Progenitor cell of endocrine pancreas (in vitro differentiated cells): Measurements from ENCODE around the gene IQCB1. TPM values are rescaled to one million over a fixed set of nuclear protein-coding genes. Genes with fewer than 3 reads are reported as not detected.
A peak's percentile ranks its signal among the peaks of the same experiment; 100 is the strongest.

ENCODE experiments used
- DNase-seq: peaks from one replicate; pipeline ENCODE4 v3.0.0; 2021; ENCODE audit warnings: low spot score; ENCODE audit not compliant: unreplicated experiment
- H3K27ac Mint-ChIP-seq: 2 replicates; pipeline ENCODE4 v1.8.0; 2021; ENCODE audit warnings: mild to moderate bottlenecking, moderate library complexity, mixed read lengths
- H3K27me3 Mint-ChIP-seq: 2 replicates; pipeline ENCODE4 v1.8.0; 2021; ENCODE audit warnings: mixed read lengths
- H3K36me3 Mint-ChIP-seq: 2 replicates; pipeline ENCODE4 v1.8.0; 2022; ENCODE audit warnings: mixed read lengths; ENCODE audit not compliant: insufficient read depth
- H3K4me1 Mint-ChIP-seq: 2 replicates; pipeline ENCODE4 v1.8.0; 2021; ENCODE audit warnings: low read depth, mixed read lengths
- H3K4me3 Mint-ChIP-seq: 2 replicates; pipeline ENCODE4 v1.8.0; 2021; ENCODE audit warnings: low read depth, mild to moderate bottlenecking, moderate library complexity, mixed read lengths
- H3K9me3 Mint-ChIP-seq: 2 replicates; pipeline ENCODE4 v1.8.0; 2021; ENCODE audit warnings: low read depth, mixed read lengths
- total RNA-seq: library from RNA; stranded (reverse); gene quantifications from 2 replicates; pipeline ENCODE4 v1.2.1, GENCODE V29; 2021
- TF ChIP-seq, protein P1 (sequence below): fragments of 200-600 bp; sonication (generic); IDR thresholded peaks from one replicate; pipeline ENCODE4 v1.5.0; 2021; ENCODE audit warnings: antibody characterized with exemption, mild to moderate bottlenecking; ENCODE audit not compliant: unreplicated experiment

IQCB1 gene
- total RNA-seq, 1 donor from 2014 or later, result 38.7 TPM

DNA sequence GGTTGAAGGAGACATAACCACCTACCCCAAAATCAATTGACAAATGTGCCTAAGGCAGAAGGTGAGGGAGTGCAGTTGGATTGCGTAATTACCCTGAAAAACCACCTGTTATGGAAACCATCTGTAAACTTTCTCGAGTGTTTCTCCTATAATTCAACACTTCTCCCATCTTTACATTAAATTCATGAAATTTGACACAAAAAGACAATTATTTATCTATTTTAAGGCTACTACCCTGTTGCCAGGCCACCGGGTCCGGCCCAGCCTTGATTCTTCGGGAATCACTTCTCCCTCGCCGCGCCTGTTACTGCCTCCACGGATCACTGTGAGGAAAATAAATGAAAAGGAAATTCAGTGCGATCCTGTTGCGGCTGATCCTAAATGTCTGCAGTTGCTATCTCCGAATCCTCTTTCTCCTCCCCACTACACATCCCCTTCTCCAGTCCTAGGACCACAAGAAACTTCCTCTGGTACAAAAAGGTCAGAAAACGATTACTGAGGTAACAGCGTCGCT is 646 bp downstream of the IQCB1 start:
- peak overlapping the region; percentile 93 for H3K27ac Mint-ChIP-seq
- peak overlapping the region; percentile 98 for H3K4me3 Mint-ChIP-seq
- no peak for DNase-seq

DNA sequence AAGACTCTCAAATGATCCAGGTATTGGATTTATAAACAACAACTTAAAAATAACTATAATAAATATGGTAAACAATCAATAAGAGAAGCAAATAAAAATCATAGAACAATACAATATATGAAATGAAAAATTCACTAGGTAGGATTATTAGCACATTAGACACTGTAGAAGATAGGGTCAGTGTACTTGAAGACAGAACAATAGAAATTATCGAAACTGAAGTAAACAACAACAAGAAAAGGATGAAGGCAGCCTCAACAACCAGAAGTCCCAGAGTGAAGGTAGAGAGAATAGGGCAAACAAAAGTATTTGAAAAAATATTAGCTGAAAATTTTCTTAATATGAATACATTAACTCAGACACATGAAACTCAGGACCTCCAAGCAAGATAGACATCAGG is 11.9 kb downstream of the IQCB1 start:
- no peak overlapping the region for H3K4me3 Mint-ChIP-seq
- no peak overlapping the region for H3K27ac Mint-ChIP-seq
- H3K36me3 Mint-ChIP-seq, result peaks cover 65% of the 10 kb centered on the region
- no peak for DNase-seq
- TF ChIP-seq, protein P1, sequence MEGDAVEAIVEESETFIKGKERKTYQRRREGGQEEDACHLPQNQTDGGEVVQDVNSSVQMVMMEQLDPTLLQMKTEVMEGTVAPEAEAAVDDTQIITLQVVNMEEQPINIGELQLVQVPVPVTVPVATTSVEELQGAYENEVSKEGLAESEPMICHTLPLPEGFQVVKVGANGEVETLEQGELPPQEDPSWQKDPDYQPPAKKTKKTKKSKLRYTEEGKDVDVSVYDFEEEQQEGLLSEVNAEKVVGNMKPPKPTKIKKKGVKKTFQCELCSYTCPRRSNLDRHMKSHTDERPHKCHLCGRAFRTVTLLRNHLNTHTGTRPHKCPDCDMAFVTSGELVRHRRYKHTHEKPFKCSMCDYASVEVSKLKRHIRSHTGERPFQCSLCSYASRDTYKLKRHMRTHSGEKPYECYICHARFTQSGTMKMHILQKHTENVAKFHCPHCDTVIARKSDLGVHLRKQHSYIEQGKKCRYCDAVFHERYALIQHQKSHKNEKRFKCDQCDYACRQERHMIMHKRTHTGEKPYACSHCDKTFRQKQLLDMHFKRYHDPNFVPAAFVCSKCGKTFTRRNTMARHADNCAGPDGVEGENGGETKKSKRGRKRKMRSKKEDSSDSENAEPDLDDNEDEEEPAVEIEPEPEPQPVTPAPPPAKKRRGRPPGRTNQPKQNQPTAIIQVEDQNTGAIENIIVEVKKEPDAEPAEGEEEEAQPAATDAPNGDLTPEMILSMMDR, result no peak
- H3K9me3 Mint-ChIP-seq, result peaks cover 14% of the 10 kb centered on the region
- H3K4me1 Mint-ChIP-seq, result no peaks in the 10 kb centered on the region
- H3K27me3 Mint-ChIP-seq, result no peaks in the 10 kb centered on the region

More for the DNA sequence above, 646 bp downstream of the IQCB1 start:
- H3K27me3 Mint-ChIP-seq, result peaks cover 24% of the 10 kb centered on the region
- no peaks in the 10 kb centered on the region for H3K9me3 Mint-ChIP-seq
- peaks cover 25% of the 10 kb centered on the region for H3K4me1 Mint-ChIP-seq
- TF ChIP-seq, protein P1, result no peak
- peaks cover 7% of the 10 kb centered on the region for H3K36me3 Mint-ChIP-seq

DNA sequence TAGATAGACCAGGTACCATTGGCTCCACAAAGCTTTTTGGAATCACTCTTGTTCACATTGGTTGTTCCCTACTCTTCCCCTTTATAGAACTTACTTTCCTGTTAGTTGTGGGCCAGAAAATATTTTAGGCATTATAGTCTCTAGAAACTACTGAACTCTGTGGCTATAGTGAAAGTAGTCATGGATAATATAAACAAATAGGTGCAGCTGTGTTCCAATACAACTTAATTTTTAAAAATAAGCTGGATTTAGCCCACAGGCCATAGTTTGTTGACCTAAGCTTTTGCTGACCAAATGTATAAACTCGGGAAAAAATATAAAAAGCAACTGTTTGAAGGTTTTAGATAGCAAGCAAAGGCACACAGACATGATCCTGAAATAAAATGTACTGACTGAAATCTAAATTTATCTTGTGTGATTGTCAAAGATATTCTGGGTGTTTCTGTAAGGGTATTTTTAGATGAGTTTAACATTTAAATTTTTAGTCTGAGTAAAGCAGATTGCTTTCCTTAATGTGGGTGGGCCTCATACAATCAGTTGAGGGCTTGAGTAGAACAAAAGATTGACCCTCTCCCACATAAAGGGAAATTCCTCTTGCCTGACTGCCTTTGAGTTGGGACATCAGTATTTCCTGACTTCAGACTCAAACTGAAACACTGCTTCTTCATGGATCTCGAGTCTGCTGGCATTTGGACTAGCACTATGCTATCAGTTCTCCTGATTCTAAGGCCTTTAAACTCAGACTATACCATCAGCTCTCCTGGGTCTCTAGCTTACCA is 13.2 kb downstream of the IQCB1 start:
- TF ChIP-seq, protein P1, result no peak
- no peaks in the 10 kb centered on the region for H3K27me3 Mint-ChIP-seq
- peaks cover 67% of the 10 kb centered on the region for H3K36me3 Mint-ChIP-seq
- H3K9me3 Mint-ChIP-seq, result peaks cover 19% of the 10 kb centered on the region
- no peak overlapping the region for H3K27ac Mint-ChIP-seq
- H3K4me3 Mint-ChIP-seq, result no peak overlapping the region
- DNase-seq, result no peak
- no peaks in the 10 kb centered on the region for H3K4me1 Mint-ChIP-seq

DNA sequence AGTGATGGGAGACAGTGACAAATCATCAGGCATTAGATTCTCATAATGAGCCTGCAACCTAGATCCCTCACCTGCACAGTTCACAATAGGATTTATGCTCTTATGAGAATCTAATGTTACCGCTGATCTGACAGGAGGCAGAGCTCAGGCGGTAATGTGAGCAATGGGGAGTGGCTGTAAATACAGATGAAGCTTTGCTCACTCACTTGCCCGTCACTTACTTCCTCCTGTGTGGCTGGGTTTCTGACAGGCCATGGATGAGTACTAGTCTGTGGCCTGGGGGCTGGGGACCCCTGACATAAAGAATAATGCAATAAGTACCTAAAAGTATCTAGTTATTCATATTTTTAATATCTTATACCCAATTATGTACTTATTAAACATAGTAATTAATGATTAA is 15.6 kb downstream of the IQCB1 start:
- TF ChIP-seq, protein P1, result no peak
- no peak overlapping the region for H3K27ac Mint-ChIP-seq
- DNase-seq, result no peak
- no peaks in the 10 kb centered on the region for H3K27me3 Mint-ChIP-seq
- peaks cover 1% of the 10 kb centered on the region for H3K4me1 Mint-ChIP-seq
- peaks cover 28% of the 10 kb centered on the region for H3K9me3 Mint-ChIP-seq
- no peak overlapping the region for H3K4me3 Mint-ChIP-seq
- peaks cover 70% of the 10 kb centered on the region for H3K36me3 Mint-ChIP-seq

DNA sequence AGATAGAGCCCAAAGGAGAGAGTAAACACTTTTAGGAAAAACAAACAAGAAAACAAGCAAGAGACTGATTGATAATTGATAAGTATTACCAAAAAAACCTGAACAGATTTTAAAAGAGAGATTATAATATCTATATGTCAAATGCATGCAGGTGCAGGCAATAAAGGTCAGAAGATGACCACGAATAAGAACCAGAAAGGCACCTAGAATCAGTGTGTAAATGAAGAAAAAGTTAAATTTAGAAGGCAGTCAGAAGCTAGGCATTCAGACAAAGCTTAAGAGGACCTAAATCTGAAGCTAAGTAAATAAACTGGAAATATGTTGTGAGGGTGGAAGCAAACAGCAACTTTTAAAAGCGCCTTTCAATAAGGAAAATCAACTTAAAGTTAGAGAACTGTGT is 16.3 kb downstream of the IQCB1 start:
- Mint-ChIP-seq H3K9me3 (peaks cover 33% of the 10 kb centered on the region), H3K36me3 (peaks cover 72% of the 10 kb centered on the region), H3K4me1 (peaks cover 6% of the 10 kb centered on the region), H3K27me3 (no peaks in the 10 kb centered on the region), H3K4me3 (no peak overlapping the region), H3K27ac (no peak overlapping the region)
- TF ChIP-seq, protein P1, result no peak
- no peak for DNase-seq
